OCI-LY7 (cell line): ENCODE data around the gene ELOVL1.

Experiments used
- CTCF ChIP-seq: fragments of 200-600 bp; sonication (generic); conservative IDR thresholded peaks from 2 replicates; pipeline ENCODE4 v1.5.1; 2014; ENCODE audit warnings: mild to moderate bottlenecking, antibody characterized with exemption, low read length, moderate library complexity, mixed read lengths
- EZH2phosphoT487 ChIP-seq: fragments of 200-600 bp; sonication (generic); IDR thresholded peaks from 2 replicates; pipeline ENCODE4 v1.6.1; 2018; ENCODE audit warnings: low read depth, borderline replicate concordance, mild to moderate bottlenecking, mixed run types, antibody characterized with exemption, low read length, moderate library complexity, mixed read lengths

- TF ChIP-seq CTCF = no peak
- no peak for TF ChIP-seq EZH2phosphoT487
Observed at GRCh38 chr1:43376723-43377235, 9.0 kb upstream of the ELOVL1 start.
